Mucosa of descending colon (tissue), 3 donors: ENCODE results near the gene NOX5. TPM values are rescaled to one million over a fixed set of nuclear protein-coding genes. Genes with fewer than 3 reads are reported as not detected.

Experiments used
- ATAC-seq: fragments of 200-7000 bp; cut with Tn5 transposase; one replicate; pipeline ENCODE4 v1.9.1; 2020; ENCODE audit warnings: mild to moderate bottlenecking, moderate library complexity
- DNase-seq, 3 donors: peaks; one replicate each; pipeline ENCODE4 v3.0.0-alpha.2; 2020
- H3K36me3 ChIP-seq: fragments of 200-600 bp; one replicate; pipeline ENCODE4 v1.8.0; 2021; ENCODE audit warnings: low read depth, mild to moderate bottlenecking
- H3K4me1 ChIP-seq: fragments of 200-600 bp; one replicate; pipeline ENCODE4 v1.8.0; 2021; ENCODE audit warnings: low read depth, mild to moderate bottlenecking
- H3K4me3 ChIP-seq: fragments of 200-600 bp; one replicate; pipeline ENCODE4 v1.8.0; 2021; ENCODE audit warnings: mild to moderate bottlenecking
- H3K9me3 ChIP-seq: fragments of 200-600 bp; one replicate; pipeline ENCODE4 v1.8.0; 2021; ENCODE audit warnings: mild to moderate bottlenecking
- intact Hi-C, 2 donors: fragments of 100-400 bp; cut with DNase I in 1 of 2; cut with micrococcal nuclease in 1 of 2; formaldehyde crosslinking; loops; one replicate each; pipeline versions ENCODE4 v1.11.0 to v1.11.1; 2022; cut with DNase I, micrococcal nuclease
- total RNA-seq, 3 donors: library from RNA; stranded (reverse); fragmentation: NEBNext Ultra II Directional in 2 of 3; extraction: Animal tissue kit (Norgen Biotek cat#: 25700) in 2 of 3; gene quantifications; one replicate each; pipeline versions ENCODE4 v1.2.1 to v1.2.4, GENCODE V29; 2021 to 2023
- TF ChIP-seq, protein P1 (sequence below): fragments of 200-600 bp; IDR thresholded peaks from one replicate; pipeline ENCODE4 v1.8.0; 2022; ENCODE audit warnings: antibody characterized with exemption, mild to moderate bottlenecking
- donor health status: DM: no; HTN: no; CAD: no; lungs with moderate emphysema.
- donor health status: DM: no; HTN: no; CAD: no.
- donor health status: DM: no; HTN: yes; CAD: no.

The NOX5 gene
- total RNA-seq, 3 donors from 2014 or later, result 0.13 to 0.17 TPM; not detected in 1

DNA sequence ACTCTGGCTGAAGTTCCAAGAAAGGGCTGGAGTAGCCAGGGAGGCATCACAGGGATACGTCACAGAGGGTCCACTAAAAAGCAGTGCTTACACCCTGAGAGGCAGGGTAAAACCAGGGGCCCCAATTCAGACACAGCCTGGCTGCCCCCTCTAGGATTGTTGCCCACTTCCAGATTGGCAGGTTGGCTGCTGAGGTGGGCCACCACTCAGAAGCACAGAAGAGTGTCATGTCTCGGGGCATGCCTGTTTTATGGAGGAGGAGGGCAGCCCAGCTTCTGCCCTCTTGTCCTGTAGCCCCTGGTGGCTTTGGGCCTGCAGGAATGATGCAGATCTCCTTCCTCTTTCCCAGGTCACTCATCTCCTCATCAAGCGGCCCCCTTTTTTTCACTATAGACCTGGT lies 24.0 kb downstream of the NOX5 start:
- Histone ChIP-seq H3K4me3 (no peak overlapping the region), H3K36me3 (no peaks in the 10 kb centered on the region), H3K4me1 (no peaks in the 10 kb centered on the region), H3K9me3 (no peaks in the 10 kb centered on the region)
- no peak for DNase-seq
- ATAC-seq, result no peak
- intact Hi-C loops, result no loop called here
- TF ChIP-seq, protein P1, sequence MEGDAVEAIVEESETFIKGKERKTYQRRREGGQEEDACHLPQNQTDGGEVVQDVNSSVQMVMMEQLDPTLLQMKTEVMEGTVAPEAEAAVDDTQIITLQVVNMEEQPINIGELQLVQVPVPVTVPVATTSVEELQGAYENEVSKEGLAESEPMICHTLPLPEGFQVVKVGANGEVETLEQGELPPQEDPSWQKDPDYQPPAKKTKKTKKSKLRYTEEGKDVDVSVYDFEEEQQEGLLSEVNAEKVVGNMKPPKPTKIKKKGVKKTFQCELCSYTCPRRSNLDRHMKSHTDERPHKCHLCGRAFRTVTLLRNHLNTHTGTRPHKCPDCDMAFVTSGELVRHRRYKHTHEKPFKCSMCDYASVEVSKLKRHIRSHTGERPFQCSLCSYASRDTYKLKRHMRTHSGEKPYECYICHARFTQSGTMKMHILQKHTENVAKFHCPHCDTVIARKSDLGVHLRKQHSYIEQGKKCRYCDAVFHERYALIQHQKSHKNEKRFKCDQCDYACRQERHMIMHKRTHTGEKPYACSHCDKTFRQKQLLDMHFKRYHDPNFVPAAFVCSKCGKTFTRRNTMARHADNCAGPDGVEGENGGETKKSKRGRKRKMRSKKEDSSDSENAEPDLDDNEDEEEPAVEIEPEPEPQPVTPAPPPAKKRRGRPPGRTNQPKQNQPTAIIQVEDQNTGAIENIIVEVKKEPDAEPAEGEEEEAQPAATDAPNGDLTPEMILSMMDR, result no peak

DNA sequence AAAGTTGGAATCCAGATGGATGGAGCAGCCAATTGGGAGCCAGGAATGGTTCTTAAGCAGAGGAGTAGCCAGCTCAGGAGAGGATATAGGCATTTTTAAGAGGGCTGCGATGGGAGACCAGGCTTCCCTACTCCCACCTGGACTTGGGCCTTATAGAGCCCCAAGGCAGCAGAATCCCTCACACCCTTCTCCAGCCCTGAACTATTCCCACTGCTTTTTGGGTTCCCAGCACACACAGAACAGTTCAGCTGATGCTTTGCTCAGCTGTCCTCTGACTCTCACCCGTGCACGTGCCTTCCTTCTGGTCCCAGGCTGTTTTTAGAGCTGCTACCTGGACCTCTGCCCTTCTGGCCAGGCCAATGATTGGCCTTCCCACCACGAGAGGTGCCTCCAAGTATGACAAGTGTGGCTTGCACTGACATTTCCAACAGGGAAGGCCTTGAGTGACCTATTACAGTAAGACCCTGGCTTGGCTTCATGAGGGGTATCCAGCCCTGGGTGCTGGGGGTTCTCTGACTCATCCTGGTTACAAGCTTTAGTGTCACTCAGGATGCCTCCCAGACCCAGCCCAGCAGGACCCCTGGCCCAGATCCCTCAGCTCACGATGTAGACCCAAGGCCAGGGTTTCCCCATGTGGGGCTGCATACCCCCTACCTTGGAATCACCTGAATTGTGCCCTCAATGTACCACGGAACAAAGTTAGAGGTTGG lies 25.2 kb downstream of the NOX5 start:
- ATAC-seq (no peak), DNase-seq (no peak)
- TF ChIP-seq, protein P1, result no peak
- Histone ChIP-seq H3K36me3 (no peaks in the 10 kb centered on the region), H3K4me3 (no peak overlapping the region), H3K9me3 (no peaks in the 10 kb centered on the region), H3K4me1 (no peaks in the 10 kb centered on the region)
- intact Hi-C loops, result no loop called here

DNA sequence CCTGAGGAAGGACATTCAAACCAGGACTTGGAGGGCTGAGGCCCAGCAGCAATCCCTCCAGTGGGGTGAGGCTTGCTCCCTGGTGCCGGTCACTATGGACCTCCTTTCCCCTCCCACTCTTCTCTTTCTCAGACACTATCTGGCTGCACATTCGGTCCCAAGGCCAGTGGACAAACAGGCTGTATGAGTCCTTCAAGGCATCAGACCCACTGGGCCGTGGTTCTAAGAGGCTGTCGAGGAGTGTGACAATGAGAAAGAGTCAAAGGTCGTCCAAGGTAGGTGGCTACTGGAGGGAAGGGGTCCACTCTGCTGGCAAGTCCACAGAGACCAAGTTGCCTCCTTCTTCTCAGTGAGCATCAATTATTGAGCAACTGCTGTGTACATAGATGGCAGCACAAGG lies 28.0 kb downstream of the NOX5 start:
- no peaks in the 10 kb centered on the region for H3K4me1 ChIP-seq
- no peak for DNase-seq
- H3K4me3 ChIP-seq, result no peak overlapping the region
- intact Hi-C loops, result no loop called here
- no peak for ATAC-seq
- no peaks in the 10 kb centered on the region for H3K9me3 ChIP-seq
- no peaks in the 10 kb centered on the region for H3K36me3 ChIP-seq
- TF ChIP-seq, protein P1, result no peak

DNA sequence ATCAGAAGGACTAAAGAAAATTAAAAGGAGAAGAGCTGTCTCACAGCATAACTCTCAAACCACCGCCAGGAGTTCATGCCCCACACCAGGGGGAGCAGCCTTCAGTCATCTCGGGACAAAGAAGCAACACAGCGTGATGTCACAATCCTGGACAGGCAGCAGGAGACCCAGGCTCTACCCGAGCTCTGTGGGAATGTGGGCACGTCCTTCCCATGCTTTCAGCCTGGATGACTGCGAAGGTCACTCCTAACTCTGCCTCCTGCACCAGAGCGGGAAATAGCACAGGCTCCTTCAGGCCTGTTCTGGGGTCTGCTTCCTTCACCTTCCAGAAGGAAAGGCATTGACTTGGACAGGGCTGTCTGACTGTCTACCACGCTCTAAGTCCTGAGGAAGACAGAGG lies 31.3 kb downstream of the NOX5 start:
- no peak for ATAC-seq
- TF ChIP-seq, protein P1, result no peak
- DNase-seq, result no peak
- no peaks in the 10 kb centered on the region for H3K9me3 ChIP-seq
- intact Hi-C loops, result no loop called here
- no peak overlapping the region for H3K4me3 ChIP-seq
- H3K36me3 ChIP-seq, result no peaks in the 10 kb centered on the region
- H3K4me1 ChIP-seq, result no peaks in the 10 kb centered on the region

DNA sequence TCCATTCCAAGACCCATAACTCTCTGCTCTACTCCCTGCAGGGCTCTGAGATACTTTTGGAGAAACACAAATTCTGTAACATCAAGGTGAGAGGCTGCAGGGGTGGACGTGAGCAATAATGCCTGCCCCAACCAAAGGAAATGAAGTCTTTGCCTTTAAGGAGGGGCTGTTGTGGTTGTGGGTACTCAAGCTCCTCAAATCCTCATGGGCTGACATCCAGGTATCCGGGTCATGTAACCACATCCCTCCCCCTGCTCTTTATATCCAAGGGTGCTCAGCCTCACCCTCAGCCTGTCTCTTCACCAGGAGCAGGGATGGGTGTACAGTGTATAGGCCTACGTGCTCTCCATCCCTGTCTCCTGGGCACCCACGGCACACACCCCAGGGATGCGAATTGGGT lies 32.3 kb downstream of the NOX5 start:
- TF ChIP-seq, protein P1, result no peak
- H3K4me3 ChIP-seq, result no peak overlapping the region
- intact Hi-C loops, result no loop called here
- H3K36me3 ChIP-seq, result no peaks in the 10 kb centered on the region
- no peaks in the 10 kb centered on the region for H3K9me3 ChIP-seq
- no peak for DNase-seq
- H3K4me1 ChIP-seq, result no peaks in the 10 kb centered on the region
- ATAC-seq, result no peak

DNA sequence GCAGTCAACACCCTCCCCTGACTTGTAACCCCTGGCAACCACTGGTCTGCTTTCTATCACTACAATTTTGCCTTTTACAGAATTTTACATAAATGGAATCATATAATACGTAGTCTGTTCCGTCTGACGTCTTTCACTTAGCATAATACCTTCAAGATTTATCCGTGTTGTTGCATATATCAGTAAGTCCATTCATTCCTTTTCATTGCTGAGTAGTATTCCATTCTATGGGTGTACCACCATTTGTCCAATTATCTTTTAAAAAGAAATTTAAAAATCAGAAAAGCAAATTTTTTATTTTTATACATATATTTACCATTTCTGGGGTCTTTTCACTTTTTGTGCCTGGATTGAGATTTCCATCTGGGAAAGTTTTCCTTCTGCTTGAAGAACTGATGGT lies 35.5 kb downstream of the NOX5 start:
- intact Hi-C loops, result loop anchor here (10.0 kb wide), 2 partner anchors 175 to 215 kb away; no protein-coding TSS in a partner anchor
- TF ChIP-seq, protein P1, result no peak
- DNase-seq (no peak), ATAC-seq (no peak)
- Histone ChIP-seq H3K4me1 (no peaks in the 10 kb centered on the region), H3K4me3 (no peak overlapping the region), H3K9me3 (no peaks in the 10 kb centered on the region), H3K36me3 (no peaks in the 10 kb centered on the region)
